Activated naive CD8-positive, alpha-beta T cell treated with anti-CD3 and anti-CD28 coated beads, Interleukin-2, amount 10 ng/mL, durations not matched to agents 7 days and 5 days (primary cell): ENCODE measurements around the gene GP9. TPM values are rescaled to one million over a fixed set of nuclear protein-coding genes. Genes with fewer than 3 reads are reported as not detected.
"Not testable (repeated sequence)": the region's sequence is repeated elsewhere in the genome, so short reads cannot be mapped to it uniquely, and the experiment has no call there.

Experiments used
- ATAC-seq: fragments of 150-1000 bp; cut with Tn5 transposase; one replicate; pipeline ENCODE4 v1.10.0; 2021; ENCODE audit warnings: low read depth, moderate library complexity
- POLR2A ChIA-PET: fragments of 350-600 bp; sonication (Branson Sonifier 250); formaldehyde crosslinking; loops from one replicate; lab custom pipeline; 2021; ENCODE audit warnings: antibody characterized with exemption; lab: Charles Lee
- DNase-seq: peaks from one replicate; pipeline ENCODE4 v3.0.0; 2021
- H3K27ac Mint-ChIP-seq: one replicate; pipeline ENCODE4 v1.8.0; 2022; ENCODE audit warnings: mild to moderate bottlenecking, mixed read lengths
- H3K27me3 Mint-ChIP-seq: one replicate; pipeline ENCODE4 v1.8.0; 2022; ENCODE audit warnings: mild to moderate bottlenecking, moderate library complexity, mixed read lengths
- H3K36me3 Mint-ChIP-seq: one replicate; pipeline ENCODE4 v1.8.0; 2021; ENCODE audit warnings: mild to moderate bottlenecking, mixed read lengths
- H3K4me1 Mint-ChIP-seq: one replicate; pipeline ENCODE4 v1.8.0; 2021; ENCODE audit warnings: mixed read lengths
- H3K4me3 Mint-ChIP-seq: one replicate; pipeline ENCODE4 v1.8.0; 2022; ENCODE audit warnings: mild to moderate bottlenecking, moderate library complexity, mixed read lengths
- H3K9me3 Mint-ChIP-seq: one replicate; pipeline ENCODE4 v1.8.0; 2021; ENCODE audit warnings: mixed read lengths
- total RNA-seq, 2 experiments: library from RNA; stranded (reverse); gene quantifications; one replicate each; pipeline ENCODE4 v1.2.3, GENCODE V29; 2021

GP9 gene
- total RNA-seq, 2 experiments from 2014 or later: not detected

GRCh38 chr3:129104051-129104450 is 43.5 kb downstream of the GP9 start:
- POLR2A ChIA-PET: interaction anchor here (3.4 kb wide), 1 partner anchor 16 kb away, joined by 26 read pairs; the partner anchor contains the start of gene RAB43
- H3K36me3 Mint-ChIP-seq: peaks cover 42% of the 10 kb centered on the region
- no peak for ATAC-seq
- no peaks in the 10 kb centered on the region for H3K9me3 Mint-ChIP-seq
- no peaks in the 10 kb centered on the region for H3K27me3 Mint-ChIP-seq
- no peak for DNase-seq
- peak overlapping the region; percentile 69 for H3K27ac Mint-ChIP-seq
- no peak overlapping the region for H3K4me3 Mint-ChIP-seq
- H3K4me1 Mint-ChIP-seq: peaks cover 55% of the 10 kb centered on the region

GRCh38 chr3:129104498-129105079 is 44.0 kb downstream of the GP9 start:
- no peaks in the 10 kb centered on the region for H3K9me3 Mint-ChIP-seq
- DNase-seq (no peak), ATAC-seq (no peak)
- peaks cover 54% of the 10 kb centered on the region for H3K4me1 Mint-ChIP-seq
- POLR2A ChIA-PET: interaction anchor here (0.6 to 3.4 kb wide), 2 partner anchors 11 to 16 kb away, joined by 3 to 26 read pairs; partner anchors contain the start of gene RAB43
- no peak overlapping the region for H3K4me3 Mint-ChIP-seq
- no peaks in the 10 kb centered on the region for H3K27me3 Mint-ChIP-seq
- peak overlapping the region; percentile 63 for H3K27ac Mint-ChIP-seq
- H3K36me3 Mint-ChIP-seq: peaks cover 37% of the 10 kb centered on the region

- H3K27ac Mint-ChIP-seq: no peak overlapping the region
- DNase-seq (no peak), ATAC-seq (no peak)
- no peaks in the 10 kb centered on the region for H3K27me3 Mint-ChIP-seq
- H3K4me1 Mint-ChIP-seq: peaks cover 58% of the 10 kb centered on the region
- H3K36me3 Mint-ChIP-seq: peaks cover 36% of the 10 kb centered on the region
- no peaks in the 10 kb centered on the region for H3K9me3 Mint-ChIP-seq
- no peak overlapping the region for H3K4me3 Mint-ChIP-seq
- POLR2A ChIA-PET: interaction anchor here (7.5 kb wide), 1 partner anchor 15 kb away, joined by 112 read pairs; the partner anchor contains the start of gene RAB43
These were observed 45.3 kb downstream of the GP9 start for GRCh38 chr3:129105862-129106261.

GRCh38 chr3:129106320-129106719 is 45.7 kb downstream of the GP9 start:
- Mint-ChIP-seq H3K4me1 (peaks cover 59% of the 10 kb centered on the region), H3K9me3 (no peaks in the 10 kb centered on the region), H3K27me3 (no peaks in the 10 kb centered on the region), H3K27ac (peak overlapping the region; percentile 70), H3K4me3 (no peak overlapping the region), H3K36me3 (peaks cover 36% of the 10 kb centered on the region)
- POLR2A ChIA-PET: interaction anchor here (0.6 to 7.5 kb wide), 4 partner anchors 10 to 210 kb away, joined by 3 to 112 read pairs (median 4); partner anchors contain the start of genes HMCES and RAB43
- no peak for ATAC-seq
- DNase-seq: no peak

GRCh38 chr3:129106866-129107565 is 46.4 kb downstream of the GP9 start:
- DNase-seq (no peak), ATAC-seq (no peak)
- POLR2A ChIA-PET: interaction anchor here (0.6 to 7.5 kb wide), 4 partner anchors 9 to 210 kb away, joined by 3 to 112 read pairs (median 4); partner anchors contain the start of genes HMCES and RAB43
- H3K9me3 Mint-ChIP-seq: no peaks in the 10 kb centered on the region
- H3K4me3 Mint-ChIP-seq: peak overlapping the region; percentile 35
- H3K27ac Mint-ChIP-seq: peak overlapping the region; percentile 79
- no peaks in the 10 kb centered on the region for H3K27me3 Mint-ChIP-seq
- peaks cover 57% of the 10 kb centered on the region for H3K4me1 Mint-ChIP-seq
- H3K36me3 Mint-ChIP-seq: peaks cover 38% of the 10 kb centered on the region

GRCh38 chr3:129107793-129108192 is 47.2 kb downstream of the GP9 start:
- Mint-ChIP-seq H3K9me3 (no peaks in the 10 kb centered on the region), H3K4me3 (peak overlapping the region; percentile 43), H3K27ac (peak overlapping the region; percentile 79), H3K36me3 (peaks cover 43% of the 10 kb centered on the region), H3K4me1 (peaks cover 63% of the 10 kb centered on the region), H3K27me3 (no peaks in the 10 kb centered on the region)
- DNase-seq (no peak), ATAC-seq (no peak)
- POLR2A ChIA-PET: interaction anchor here (7.5 kb wide), 1 partner anchor 13 kb away, joined by 112 read pairs; the partner anchor contains the start of gene RAB43

- not testable (repeated sequence) for DNase-seq, ATAC-seq, H3K27me3 Mint-ChIP-seq, H3K4me3 Mint-ChIP-seq, H3K9me3 Mint-ChIP-seq
- peak overlapping the region; percentile 97 for H3K27ac Mint-ChIP-seq
- POLR2A ChIA-PET: interaction anchor here (0.5 to 7.5 kb wide), 7 partner anchors 10 to 139 kb away, joined by 3 to 112 read pairs (median 4); partner anchors contain the start of gene RAB43
- H3K4me1 Mint-ChIP-seq: peaks cover 71% of the 10 kb centered on the region
- peaks cover 54% of the 10 kb centered on the region for H3K36me3 Mint-ChIP-seq
These were observed 50.6 kb downstream of the GP9 start for GRCh38 chr3:129111076-129111780.

Other genes starting within 250 kb of the GP9 start
- 10 to 100 TPM; 55.9 to 63.5 TPM for gene ACAD9, start 181.2 kb upstream of the GP9 start, total RNA-seq
- under 1 TPM in 1 of 2 experiments, not detected in 1; 0.22 TPM for gene CFAP92, start 66.7 kb upstream of the GP9 start, total RNA-seq
- gene EFCC1, start 59.5 kb upstream of the GP9 start, total RNA-seq: under 1 TPM; 0.14 to 0.23 TPM
- 10 to 100 TPM; 62.5 to 72.6 TPM for gene RAB43, start 61.0 kb downstream of the GP9 start, total RNA-seq
- gene ISY1, start 100.3 kb downstream of the GP9 start, total RNA-seq: 10 to 100 TPM; 52.1 to 59.0 TPM
- 100 to 1,000 TPM; 309 to 312 TPM for gene CNBP, start 123.1 kb downstream of the GP9 start, total RNA-seq
- 100 to 1,000 TPM; 131 to 138 TPM for gene COPG1, start 188.8 kb downstream of the GP9 start, total RNA-seq
- 10 to 100 TPM; 59.7 to 60.8 TPM for gene HMCES, start 218.1 kb downstream of the GP9 start, total RNA-seq